NCI-H2196 treated with DMSO at 0.1 percent for 48 hours (cell line): ENCODE results near the gene KCTD20.
"Not testable (repeated sequence)": the region's sequence is repeated elsewhere in the genome, so short reads cannot be mapped to it uniquely, and the experiment has no call there.

Experiments
- DNase-seq: peaks from one replicate; lab custom pipeline; 2025; ENCODE audit not compliant: unreplicated experiment; lab: John Stamatoyannopoulos, UW

KCTD20 gene

DNA sequence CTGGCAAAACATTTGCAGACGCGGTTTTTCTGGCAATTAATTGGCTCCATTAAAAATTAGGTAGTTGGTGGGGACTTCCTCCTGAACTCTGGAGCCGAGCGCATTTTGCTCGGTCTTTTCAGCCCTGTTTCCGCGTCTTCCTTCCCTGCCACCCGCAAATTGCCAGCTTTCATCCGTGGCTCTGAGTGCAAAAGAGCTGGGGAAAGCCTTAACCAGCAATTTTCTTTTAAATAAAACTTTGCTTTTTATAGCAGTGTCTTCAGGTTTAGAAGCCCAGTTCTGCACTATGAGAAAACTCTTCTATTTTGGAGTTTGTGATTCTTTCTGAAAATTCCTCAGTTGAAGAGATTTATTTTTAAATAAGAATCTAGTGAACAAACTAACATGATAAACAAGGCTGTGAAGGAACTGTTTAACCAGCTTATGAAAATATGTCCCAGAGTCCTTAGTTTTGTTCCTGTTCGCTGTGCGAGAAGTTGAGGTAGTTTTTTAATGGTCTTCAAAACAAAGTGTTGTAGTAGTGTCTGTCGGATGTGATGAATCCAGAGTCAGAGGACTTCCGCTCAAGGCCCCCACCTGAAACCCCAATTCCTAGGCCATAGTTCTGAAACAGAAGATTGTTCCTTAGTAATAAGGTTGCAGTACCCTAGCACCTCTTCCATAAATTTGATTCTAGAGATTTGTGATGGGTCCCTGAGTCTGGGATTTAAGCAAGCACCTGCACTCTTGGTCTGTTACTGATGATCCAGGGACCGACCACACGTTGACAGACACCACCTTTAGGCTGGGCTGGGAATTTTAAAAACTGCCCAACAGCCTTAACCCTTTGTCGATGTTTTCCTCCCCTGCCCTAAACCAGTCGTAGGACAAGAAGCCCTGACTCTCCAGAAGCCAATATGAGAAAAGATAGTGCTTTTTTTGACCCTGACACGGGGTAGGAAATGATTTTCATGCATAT lies 950 bp downstream of the KCTD20 start:
- no peak for DNase-seq

DNA sequence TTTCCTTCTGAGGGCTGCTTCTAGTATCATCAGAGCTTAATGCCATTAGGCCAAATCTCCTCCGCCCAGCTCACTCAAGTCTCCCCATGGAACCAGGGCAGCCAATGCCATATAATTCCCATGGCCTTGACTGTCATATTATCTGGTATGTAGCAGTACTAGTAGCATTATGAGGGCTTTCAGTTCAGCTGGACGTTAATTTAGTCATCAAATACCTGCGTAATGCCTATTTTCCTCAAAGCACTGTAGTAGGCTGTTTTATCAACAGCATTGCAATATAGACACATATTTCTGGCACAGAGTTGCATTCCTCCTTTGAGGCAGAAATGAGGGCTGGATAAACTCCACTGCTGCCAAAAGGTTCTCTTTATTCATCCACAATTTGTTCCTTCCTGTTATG lies 1.7 kb downstream of the KCTD20 start:
- DNase-seq = no peak

DNA sequence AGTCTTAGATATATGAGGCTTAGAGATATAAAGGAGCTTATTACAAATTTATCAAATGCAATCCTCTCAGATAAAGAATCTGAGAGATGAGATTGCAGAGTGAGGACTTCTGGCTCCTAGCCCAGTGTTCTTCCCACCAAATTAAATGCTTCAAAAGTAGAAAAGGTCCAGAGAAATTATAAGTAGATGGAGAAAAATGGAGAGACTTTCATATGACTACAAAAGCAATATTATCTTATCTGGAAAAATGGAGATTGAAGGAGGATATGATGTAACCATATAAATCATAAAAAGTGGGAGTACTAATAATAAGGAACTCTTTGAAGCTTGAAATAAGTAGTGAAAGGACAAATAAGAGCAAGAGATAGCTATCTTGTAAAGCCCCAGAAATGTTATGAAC lies 2.8 kb downstream of the KCTD20 start:
- DNase-seq = no peak

DNA sequence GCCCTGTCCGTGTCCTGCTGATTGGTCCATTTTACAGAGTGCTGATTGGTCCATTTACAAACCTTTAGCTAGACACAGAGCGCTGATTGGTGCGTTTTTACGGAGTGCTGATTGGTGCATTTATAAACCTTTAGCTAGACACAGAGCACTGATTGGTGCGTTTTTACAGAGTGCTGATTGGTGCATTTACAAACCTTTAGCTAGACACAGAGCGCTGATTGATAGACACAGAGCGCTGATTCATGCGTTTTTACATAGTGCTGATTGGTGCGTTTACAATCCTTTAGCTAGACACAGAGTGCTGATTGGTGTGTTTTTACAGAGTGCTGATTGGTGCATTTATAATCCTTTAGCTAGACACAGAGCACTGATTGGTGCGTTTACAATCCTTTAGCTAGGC lies 6.4 kb downstream of the KCTD20 start:
- DNase-seq = not testable (repeated sequence)

DNA sequence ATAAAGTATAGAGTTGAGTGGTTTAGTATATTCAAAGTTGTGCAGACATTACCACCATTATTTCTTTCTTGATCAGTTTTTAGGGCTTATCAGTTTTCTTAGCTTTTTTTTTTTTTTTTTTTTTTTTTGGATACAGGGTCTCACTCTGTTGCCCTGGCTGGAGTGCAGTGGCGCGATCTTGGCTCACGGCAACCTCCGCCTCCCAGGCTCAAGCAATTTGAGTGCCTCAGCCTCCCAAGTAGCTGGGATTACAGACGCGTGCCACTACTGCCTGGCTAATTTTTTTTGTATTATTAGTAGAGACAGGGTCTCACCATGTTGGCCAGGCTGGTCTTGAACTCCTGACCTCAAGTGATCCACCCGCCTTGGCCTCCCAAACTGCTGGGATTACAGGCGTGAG lies 10.1 kb downstream of the KCTD20 start:
- DNase-seq = not testable (repeated sequence)

DNA sequence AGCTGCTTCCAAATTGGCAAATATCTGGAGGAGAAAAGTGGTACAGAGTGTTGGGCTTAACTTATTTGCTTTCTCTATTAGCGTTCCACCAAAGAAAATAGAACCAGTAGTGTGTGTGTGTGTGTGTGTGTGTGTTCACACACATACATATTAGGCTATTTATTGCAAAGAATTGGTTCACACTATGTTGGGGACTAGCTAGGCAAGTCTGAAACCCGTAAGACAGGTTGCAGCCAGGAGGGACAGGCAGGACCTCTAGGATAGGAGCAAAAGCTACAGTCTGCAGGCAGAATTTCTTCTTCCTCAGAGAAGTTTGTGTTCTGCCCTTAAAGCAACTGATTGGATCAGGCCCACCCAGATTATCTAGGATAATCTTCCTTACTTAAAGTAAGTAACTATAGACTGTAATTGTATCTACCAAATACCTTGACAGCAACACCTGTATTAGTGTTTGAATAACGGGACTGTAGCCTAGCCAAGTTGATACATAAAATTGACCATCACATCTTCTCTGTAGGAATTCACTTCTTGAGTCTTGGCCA lies 12.8 kb downstream of the KCTD20 start:
- DNase-seq = no peak

DNA sequence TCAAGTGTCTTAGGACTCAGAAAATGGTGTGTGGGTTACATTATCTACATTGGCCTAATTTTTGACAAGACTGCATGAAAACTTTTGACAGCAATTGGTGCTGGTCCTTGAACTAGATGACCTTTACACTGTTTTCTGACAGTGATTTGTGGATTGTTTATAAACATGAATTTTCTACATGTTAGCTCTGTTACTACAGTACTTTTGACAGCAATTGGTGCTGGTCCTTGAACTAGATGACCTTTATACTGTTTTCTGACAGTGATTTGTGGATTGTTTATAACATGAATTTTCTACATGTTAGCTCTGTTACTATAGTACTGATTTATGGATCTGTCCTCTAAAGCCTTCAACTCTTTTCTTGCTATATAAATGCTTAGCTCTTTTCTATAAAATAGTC lies 16.7 kb downstream of the KCTD20 start:
- DNase-seq = no peak

DNA sequence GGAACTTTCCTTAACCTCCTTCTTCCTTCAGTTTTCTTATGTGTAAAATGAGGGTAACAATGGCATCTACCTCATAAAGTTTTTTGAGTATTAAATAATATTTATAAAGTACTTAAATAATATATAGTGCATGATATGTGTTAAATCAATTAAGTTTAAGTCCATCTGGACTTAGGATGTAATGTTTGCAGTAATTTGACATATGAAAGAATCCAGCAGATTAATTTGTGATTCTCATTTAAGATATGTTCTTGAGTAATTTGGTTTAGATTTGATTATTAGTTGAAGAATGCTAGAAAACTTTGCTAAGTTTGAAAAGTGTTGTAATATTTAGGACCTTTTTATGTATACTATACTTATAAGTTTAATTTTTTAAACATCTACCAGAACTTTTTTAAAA lies 18.1 kb downstream of the KCTD20 start:
- no peak for DNase-seq

DNA sequence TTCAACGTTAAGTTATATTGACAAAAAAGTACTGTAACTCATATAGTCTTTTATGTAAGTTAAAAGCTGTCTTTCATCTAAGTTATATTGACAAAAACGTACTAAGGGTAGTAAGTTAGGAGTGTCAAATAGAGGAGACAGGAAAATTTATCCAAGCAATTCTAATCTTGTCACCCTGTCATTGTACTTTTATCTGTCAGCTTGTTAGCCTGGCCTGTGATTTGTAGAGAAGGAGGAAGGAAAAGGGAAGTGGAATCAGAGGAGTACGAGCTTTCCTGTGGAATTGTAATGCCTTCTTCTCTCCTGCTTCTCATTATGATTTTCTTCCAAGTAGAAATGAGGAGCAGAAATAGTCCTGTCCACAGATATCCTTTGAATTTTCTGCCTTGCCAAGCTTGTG lies 18.8 kb downstream of the KCTD20 start:
- DNase-seq = no peak

DNA sequence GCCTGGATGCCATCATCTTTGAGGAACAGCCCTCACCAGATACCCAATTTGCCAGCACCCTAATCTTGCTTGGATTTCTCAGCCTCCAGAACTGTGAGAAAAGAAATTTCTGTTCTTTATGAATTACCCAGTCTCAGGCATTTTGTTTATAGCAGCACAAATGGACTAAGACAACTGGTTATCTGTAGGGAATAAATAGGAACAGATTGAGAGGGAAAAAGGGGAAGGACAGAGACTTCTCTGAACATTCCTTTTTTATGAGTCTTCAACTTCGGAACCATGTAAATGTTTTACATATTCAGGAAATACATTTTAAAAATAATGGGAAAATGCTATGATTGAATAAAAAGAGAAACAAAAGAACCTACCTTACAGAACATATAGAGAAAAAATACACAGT lies 20.9 kb downstream of the KCTD20 start:
- DNase-seq = no peak

DNA sequence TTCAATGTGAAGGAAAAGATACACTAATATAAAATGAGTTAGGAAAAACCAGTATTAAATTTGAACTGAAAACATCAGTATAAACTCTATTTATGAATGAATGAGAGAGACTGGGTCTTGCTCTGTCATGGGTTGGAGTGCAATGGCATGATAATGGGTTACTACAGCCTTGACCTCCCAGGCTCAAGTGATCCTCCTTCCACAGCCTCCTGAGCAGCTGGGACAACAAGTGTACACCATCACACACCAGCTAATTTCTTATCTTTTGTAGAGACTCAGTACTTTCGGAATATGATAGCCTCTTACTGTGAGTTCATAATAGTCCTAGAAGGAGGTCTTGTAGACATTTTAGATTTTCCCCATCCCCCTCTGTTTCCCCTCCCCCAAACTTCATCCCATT lies 21.4 kb downstream of the KCTD20 start:
- no peak for DNase-seq

DNA sequence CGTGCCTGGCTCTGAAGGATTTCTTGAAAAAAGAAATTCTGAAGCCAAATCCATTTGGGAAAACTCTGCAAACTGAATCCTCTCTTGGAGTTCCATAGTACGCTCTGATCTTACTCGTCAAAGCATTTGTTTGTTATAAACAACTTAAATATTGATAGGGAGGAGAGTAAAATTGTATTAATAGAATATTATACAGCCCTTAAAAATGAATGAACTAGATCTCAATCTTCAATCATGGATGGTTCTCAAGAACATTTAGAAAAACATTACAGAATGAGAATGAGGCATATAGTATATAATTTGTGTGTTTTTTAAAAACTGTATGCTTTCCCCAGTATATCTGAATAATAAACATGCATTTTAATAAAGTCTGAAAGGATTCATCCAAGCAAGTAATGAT lies 24.8 kb downstream of the KCTD20 start:
- DNase-seq = no peak

DNA sequence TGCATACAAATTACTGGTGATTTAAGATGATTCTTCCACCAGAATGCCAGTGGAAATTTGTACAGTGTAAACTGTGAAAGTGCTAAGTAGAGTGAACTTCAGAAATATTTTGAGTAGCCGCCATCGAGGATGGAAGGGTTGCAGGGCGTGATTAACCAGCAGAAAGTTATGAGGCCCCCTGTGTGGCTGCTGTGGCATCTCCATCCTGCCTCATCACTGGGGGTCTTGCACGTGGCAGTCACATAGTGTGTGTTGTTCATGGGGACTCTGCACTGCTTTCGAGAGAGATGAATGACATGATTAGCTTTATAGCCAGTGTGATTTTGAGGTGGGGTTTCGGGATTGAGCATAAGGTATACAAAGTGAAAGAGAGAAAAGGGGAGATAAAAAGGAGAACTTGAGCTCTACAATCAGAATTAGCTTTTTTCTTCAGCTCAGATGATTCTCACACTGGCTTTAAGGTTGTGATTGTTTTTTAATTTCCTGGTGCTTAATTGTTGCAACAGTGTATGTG lies 26.4 kb downstream of the KCTD20 start:
- DNase-seq = no peak

DNA sequence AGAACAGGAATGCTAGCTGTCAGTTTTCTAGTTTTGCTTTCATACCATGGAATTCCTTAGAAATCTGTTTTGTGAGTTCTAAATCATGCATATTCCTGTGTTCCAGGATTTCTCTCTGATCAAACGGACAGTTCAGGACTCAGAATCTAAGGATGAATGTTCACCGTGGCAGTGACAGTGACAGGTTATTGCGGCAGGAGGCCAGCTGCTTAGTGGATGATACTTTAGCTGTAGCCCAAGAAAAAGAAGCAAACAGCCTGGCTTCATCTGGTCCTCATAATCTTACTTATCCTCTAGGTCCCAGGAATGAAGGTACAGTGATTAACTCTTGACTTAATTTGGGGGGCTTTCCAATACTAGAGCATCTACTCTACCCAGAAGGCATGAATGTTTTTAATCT lies 27.1 kb downstream of the KCTD20 start:
- no peak for DNase-seq

DNA sequence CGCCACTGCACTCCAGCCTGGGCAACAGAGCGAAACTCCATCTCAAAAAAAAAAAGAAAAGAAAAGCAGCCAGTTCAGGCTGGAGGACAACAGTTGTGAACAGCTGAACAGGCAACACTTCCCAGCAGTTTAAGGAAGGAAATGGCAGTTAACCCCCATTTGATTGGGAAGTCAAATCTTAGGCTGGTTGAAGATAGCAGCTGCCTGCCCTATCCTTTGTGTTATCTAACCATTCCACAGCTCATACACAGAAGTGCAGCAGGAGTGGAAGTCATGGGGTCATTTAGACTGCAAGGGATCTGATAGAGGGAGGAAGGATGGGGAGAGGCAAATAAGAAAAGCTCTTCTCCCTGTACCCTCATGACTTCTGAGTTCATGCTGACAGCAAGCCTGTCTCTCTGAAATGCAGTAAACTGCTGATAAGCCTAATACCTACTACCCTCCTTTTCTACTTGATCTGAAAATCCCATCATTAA lies 35.3 kb downstream of the KCTD20 start:
- DNase-seq = no peak

DNA sequence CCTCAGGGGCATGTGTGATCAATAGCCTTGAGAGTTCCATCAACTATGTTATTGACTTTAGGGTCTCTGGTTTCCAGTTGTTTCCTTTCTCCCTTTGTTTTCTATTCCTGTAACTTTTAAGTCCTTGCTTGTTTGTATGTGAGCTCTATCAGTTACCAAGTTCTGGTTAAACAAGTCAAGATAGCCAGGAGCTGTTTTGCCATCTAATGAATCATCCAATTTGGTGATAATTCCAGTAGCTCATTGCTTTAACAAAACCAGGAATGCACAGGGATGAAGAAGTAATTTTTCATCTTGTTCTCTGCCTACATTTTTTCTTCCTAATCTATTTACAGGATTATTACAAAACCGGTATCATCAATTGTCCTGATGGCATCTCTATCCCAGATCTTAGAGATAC lies 36.5 kb downstream of the KCTD20 start:
- DNase-seq = no peak

DNA sequence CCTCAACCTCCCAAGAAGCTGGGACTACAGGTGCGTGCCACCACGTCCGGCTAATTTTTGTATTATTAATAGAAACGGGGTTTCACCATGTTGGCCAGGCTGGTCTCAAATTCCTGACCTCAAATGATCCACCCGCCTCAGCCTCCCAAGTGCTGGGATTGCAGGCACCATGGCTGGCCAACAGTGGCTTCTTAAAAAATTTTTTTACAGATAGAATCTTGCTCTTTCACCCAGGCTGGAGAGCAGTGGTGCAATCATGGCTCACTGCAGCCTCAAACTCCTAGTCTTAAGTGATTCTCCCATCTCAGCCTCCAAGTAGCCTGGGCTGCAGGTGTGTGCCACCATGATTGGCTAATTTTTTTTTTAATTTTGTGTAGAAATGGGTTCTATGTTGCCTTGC lies 40.5 kb downstream of the KCTD20 start:
- not testable (repeated sequence) for DNase-seq

DNA sequence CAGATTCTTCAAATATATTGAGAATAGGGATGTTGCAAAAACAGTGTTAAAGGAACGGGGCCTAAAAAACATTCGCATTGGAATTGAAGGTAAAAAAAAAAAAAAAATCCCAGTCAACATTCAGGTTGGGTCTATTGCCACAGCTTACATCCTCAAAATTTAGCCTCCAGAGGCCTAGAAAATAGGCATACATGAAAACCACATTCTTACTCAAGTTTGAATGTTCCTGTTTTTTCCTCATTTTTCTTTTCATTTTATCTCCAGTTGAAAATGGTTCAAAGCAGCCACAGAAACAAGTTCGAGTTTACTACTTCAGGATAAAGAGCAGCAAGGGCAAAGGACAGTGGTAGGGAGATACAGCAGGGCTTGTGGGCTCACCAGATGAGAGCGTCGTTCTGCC lies 41.9 kb downstream of the KCTD20 start:
- DNase-seq = no peak

DNA sequence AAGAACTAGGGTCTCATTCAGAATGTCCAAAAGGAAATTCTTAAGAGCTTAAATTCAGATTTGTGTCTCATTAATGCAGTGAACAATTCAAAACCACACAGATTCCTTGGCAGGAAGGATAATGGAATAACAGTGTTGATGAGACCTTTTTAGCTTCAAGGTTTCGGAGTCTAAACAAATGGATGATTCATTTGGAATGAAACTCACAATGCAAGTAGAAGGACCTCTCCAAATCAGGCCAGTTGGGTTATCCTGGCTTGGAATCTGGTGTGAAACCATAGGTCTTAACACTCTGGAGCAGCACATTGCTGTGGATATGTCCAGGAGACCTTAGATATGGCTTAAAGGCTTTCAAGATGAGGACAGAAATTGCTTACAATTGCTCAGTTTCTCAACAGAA lies 44.9 kb downstream of the KCTD20 start:
- no peak for DNase-seq

DNA sequence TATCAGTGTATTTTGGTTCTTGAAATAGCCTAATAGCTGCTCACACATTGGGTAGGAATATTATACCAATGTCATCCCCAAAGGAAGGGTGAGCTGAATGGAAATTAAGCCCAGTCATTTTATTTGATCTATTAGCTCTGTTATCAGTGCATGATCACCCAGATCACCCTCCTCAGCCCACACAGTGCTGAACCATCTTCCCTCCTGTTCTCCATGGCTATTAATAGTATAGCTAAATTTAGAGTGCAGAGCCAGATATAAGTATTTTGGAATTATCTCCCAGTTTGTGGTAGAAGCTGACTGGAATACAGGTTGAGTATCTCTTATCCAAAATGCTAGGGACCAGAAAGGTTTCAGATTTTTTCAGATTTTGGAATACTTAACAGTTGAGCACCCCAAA lies 45.4 kb downstream of the KCTD20 start:
- no peak for DNase-seq

DNA sequence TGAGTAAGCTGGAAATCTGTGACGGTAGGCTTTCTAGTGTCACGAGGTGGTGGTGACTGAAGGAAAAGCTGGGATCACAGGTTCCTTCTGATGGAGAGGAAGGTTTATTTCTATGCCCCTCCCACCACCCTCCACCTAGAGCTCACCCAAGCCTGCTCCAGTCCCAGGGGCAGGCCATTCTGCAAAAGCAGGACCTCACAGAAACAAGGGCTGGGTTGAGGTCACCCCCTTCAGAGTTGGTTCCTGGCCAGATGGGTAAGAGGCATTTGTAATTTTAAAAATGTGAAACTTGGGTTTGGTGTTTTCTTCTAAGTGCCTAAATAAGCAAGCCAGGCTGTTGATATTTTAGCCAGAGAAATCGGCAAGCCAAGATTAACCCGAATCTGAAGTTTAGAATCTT lies 46.6 kb downstream of the KCTD20 start:
- DNase-seq = no peak

DNA sequence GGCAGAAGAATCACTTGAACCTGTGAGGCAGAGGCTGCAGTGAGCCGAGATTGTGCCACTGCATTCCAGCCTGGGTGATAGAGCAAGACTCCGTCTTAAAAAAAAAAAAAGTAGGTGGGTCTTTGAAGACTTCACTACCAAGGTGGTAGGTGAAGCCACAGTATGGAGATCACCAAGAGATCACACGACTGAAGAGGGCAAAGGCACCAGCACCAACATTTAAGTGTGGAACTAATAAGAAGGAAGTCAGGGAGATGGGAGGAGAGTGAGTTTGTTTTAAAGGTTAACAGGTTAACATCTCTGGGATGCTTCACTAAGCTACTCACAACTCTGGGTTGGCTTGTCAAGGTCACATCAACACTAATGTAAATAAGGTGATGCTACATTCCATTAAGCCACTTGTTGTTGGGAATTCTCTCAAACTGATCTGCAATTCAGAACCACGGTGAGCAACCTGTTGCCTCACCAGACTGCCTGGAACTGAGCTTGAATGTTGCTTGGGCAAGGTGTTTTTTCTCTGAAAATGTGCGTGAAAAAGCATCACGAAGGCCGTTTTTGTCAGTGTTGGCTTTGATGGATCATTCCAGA lies 48.7 kb downstream of the KCTD20 start:
- DNase-seq = no peak
